ENCODE data around the gene TP73.

Gene TP73

DNA sequence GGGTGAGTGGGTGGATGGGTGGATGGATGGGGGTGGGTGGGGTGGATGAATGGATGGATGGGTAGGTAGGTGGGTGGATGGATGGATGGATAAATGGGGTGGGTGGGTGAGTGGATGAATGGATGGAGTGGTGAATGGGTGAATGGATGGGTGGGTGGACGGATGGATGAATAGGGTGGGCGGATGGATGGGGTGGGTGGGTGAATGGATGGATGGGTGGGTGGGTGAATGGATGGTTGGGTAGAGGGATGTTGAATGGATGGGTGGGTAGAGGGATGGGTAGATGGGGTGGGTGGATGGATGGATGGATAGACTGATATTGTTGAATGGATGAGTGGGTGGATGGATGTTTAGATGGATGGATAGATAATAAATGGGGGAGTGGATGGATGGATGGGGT, 73.0 kb downstream of the TP73 start:
- DNase-seq (ENCODE audit: low read depth in 1 of 2, low spot score in 1 of 2): no peak

- no peak for DNase-seq (ENCODE audit: low read depth in 1 of 2, low spot score in 1 of 2)
Measured at GRCh38 chr1:3727042-3727824, 74.9 kb downstream of the TP73 start.

- DNase-seq (ENCODE audit: low read depth in 1 of 2, low spot score in 1 of 2): no peak
Measured at GRCh38 chr1:3727825-3728776, 75.8 kb downstream of the TP73 start.

- DNase-seq (ENCODE audit: low read depth in 1 of 2, low spot score in 1 of 2): no peak
Measured at GRCh38 chr1:3729594-3730542, 77.6 kb downstream of the TP73 start.

DNA sequence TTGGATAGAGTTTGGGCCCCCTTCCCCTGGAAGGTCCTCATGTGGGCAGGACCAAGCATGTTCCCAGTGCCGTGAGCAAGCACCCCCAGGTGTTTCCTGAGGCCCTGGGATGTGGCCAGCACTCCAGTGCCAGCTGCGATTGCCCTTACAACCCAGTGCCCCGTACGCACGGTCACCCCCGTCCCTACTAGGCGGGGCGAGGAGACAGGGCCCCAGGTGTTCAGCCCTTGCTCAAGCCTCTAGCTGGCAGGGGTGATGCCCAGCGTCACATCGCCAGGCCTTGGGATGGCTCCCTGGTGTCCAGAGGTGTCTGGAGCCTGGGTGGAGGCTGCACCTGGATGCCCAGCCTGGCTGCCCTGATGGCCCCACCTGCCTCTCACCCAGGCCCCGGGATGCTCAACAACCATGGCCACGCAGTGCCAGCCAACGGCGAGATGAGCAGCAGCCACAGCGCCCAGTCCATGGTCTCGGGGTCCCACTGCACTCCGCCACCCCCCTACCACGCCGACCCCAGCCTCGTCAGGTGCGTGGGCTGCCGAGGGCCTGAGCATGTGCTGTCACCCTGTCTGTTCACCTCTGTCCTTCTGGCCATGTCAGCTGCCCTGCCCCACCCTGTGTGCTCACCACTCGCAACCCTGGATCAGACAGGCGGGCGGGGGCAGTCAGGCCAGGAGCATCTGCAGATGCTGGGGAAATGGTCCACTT, 78.4 kb downstream of the TP73 start:
- DNase-seq (ENCODE audit: low read depth in 1 of 2, low spot score in 1 of 2): no peak

- no peak for DNase-seq (ENCODE audit: low read depth in 1 of 2, low spot score in 1 of 2)
Measured at GRCh38 chr1:3731583-3732433, 79.5 kb downstream of the TP73 start.

DNA sequence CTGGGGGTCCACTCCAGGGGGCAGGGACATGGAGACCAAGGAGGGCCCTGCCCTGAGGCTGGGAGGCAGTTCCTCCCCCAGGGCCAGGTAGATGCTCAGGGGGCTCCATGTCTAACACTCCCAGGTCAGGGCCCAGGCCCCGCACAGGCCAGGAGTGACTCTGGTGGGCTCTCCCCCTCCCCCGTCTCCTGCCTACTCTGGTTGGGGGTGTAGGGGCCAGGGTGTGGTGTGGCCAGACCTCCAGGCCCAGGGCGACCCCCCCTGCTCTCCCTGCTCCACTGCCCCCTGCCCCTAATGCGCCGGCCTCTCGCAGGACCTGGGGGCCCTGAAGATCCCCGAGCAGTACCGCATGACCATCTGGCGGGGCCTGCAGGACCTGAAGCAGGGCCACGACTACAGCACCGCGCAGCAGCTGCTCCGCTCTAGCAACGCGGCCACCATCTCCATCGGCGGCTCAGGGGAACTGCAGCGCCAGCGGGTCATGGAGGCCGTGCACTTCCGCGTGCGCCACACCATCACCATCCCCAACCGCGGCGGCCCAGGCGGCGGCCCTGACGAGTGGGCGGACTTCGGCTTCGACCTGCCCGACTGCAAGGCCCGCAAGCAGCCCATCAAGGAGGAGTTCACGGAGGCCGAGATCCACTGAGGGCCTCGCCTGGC, 80.2 kb downstream of the TP73 start:
- no peak for DNase-seq (ENCODE audit: low read depth in 1 of 2, low spot score in 1 of 2)

DNA sequence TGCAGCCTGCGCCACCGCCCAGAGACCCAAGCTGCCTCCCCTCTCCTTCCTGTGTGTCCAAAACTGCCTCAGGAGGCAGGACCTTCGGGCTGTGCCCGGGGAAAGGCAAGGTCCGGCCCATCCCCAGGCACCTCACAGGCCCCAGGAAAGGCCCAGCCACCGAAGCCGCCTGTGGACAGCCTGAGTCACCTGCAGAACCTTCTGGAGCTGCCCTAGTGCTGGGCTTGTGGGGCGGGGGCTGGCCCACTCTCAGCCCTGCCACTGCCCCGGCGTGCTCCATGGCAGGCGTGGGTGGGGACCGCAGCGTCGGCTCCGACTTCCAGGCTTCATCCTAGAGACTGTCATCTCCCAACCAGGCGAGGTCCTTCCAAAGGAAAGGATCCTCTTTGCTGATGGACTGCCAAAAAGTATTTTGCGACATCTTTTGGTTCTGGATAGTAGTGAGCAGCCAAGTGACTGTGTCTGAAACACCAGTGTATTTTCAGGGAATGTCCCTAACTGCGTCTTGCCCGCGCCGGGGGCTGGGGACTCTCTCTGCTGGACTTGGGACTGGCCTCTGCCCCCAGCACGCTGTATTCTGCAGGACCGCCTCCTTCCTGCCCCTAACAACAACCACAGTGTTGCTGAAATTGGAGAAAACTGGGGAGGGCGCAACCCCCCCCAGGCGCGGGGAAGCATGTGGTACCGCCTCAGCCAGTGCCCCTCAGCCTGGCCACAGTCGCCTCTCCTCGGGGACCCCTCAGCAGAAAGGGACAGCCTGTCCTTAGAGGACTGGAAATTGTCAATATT, 81.0 kb downstream of the TP73 start:
- no peak for DNase-seq (ENCODE audit: low read depth in 1 of 2, low spot score in 1 of 2)

- no peak for DNase-seq (ENCODE audit: low read depth in 1 of 2, low spot score in 1 of 2)
Measured at GRCh38 chr1:3733883-3734589, 81.7 kb downstream of the TP73 start.

DNA sequence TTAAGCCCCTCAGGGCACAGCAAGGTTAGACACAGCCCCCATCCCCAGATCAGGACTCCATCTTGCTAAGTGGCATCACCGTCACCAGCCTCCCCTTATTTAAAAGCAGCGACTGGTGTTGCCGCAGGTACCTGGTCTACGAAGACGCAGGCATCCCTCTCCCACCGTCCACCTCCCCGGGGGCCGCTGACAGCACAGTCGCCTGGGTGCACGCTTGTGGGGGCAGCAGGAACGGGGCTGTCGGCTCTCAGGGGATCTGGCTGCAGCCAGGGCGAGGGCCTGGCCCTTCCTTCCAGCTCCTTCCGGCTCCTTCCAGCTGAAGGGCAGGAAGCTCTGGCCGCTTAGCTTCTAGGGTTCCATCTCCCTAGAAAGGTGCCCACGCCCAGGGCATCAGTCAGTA, 82.3 kb downstream of the TP73 start:
- no peak for DNase-seq (ENCODE audit: low read depth in 1 of 2, low spot score in 1 of 2)

GRCh38 chr1:3735027-3735681, 82.8 kb downstream of the TP73 start:
- DNase-seq (ENCODE audit: low read depth in 1 of 2, low spot score in 1 of 2): no peak

- no peak for DNase-seq (ENCODE audit: low read depth in 1 of 2, low spot score in 1 of 2)
Measured at GRCh38 chr1:3735688-3736087, 83.4 kb downstream of the TP73 start.

DNA sequence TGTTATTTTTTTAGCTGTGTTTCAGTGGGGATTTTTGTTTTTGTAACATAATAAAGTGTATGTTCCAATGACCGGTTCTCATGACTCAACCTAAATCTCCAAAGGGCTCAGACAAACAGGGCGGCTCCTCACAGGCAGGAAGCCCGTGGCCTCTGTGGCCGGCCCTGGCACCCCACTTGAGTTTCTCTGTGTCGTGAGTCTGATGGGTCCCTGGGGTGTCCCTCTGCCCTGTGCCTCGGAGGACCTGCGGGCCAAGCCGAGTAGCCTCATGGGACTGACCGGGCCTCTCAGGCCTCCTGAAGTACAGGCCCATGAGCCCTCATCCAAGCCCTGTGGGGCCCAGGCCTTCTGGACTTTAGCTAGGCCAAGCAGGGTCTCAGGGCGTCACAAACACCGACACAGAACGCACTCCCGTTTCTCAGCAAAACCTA, 83.8 kb downstream of the TP73 start:
- DNase-seq (ENCODE audit: low read depth in 1 of 2, low spot score in 1 of 2): no peak

DNA sequence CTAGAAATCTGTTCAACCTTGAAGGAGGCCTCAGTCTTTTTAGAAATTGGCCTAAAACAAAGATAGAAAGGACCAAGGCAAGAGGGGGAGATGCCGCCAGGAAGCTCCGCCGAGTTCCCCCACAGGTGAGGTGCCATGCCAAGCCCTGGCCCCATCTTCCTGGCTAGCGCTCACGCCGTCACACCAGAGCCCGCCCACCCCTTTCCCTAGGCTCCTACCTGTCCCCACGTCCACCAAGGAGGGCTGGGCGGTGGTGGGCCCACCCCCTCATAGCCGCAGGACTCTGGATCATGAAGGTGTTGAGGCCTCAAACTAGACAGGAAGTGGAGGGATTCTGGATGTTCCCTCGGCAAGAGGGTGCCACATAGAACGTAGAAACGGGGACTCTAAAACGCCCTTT, 84.4 kb downstream of the TP73 start:
- DNase-seq (ENCODE audit: low read depth in 1 of 2, low spot score in 1 of 2): no peak

DNA sequence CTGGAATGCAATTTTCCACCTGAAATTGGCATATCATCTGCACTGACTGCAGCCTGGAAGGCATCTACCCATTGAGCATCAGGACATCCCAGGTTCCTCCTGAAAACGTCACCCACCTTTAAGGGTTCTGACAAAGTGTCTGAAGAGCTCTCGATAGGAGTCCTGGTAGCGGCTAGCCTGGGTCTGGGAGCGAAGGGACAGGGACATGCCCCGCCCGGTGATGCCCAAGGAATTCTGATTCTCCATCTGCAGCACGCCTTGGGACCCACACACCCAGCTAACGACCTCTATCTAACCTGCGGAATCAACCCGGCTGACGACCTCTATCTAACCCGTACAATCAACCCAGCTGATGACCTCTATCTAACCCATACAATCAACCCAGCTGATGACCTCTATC, 86.6 kb downstream of the TP73 start:
- DNase-seq (ENCODE audit: low read depth in 1 of 2, low spot score in 1 of 2): no peak

- DNase-seq (ENCODE audit: low read depth in 1 of 2, low spot score in 1 of 2): no peak
Measured at GRCh38 chr1:3740042-3740441, 87.7 kb downstream of the TP73 start.

DNA sequence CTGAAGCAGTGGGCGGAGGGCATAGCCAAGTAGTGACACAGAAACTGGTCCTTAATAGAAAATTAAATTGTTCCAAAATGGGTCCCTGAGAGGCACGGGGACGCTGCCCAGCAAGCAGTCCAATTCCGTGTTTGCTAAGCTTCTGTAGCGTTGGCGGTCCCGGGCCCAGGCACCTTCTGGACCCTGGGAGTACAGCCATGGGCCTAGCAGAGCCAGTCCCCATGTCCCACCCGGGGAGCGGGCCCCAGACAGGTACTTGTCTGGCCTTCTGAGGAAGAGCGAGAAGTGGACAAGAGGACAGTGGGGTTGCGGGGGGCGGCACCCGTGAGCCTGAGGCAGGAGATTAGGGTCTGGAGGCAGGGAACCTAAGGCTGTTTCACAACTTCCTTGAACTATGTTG, 88.4 kb downstream of the TP73 start:
- DNase-seq (ENCODE audit: low read depth in 1 of 2, low spot score in 1 of 2): no peak
